GM21717 (cell line): ENCODE results near the gene PAK6.

Experiments used
- ATAC-seq: cut with Tn5 transposase; IDR thresholded peaks from one replicate; pipeline ENCODE4 v1.9.1; 2021; ENCODE audit warnings: mild to moderate bottlenecking, moderate library complexity; ENCODE audit not compliant: unreplicated experiment

PAK6 gene

GRCh38 chr15:40241269-40242212 is 2.7 kb downstream of the PAK6 start:
- ATAC-seq: no peak

- ATAC-seq: no peak
These were observed 3.3 kb downstream of the PAK6 start for GRCh38 chr15:40242213-40242599.

- ATAC-seq: no peak
These were observed 3.7 kb downstream of the PAK6 start for GRCh38 chr15:40242601-40243000.

GRCh38 chr15:40243126-40243810 is 4.4 kb downstream of the PAK6 start:
- ATAC-seq: no peak

GRCh38 chr15:40244961-40245523 is 6.2 kb downstream of the PAK6 start:
- ATAC-seq: no peak

GRCh38 chr15:40245666-40246450 is 7.0 kb downstream of the PAK6 start:
- no peak for ATAC-seq

GRCh38 chr15:40246496-40247280 is 7.8 kb downstream of the PAK6 start:
- ATAC-seq: no peak

- no peak for ATAC-seq
These were observed 8.6 kb downstream of the PAK6 start for GRCh38 chr15:40247406-40247971.

- ATAC-seq: no peak
These were observed 9.3 kb downstream of the PAK6 start for GRCh38 chr15:40248006-40248783.

- ATAC-seq: no peak
These were observed 10.8 kb downstream of the PAK6 start for GRCh38 chr15:40249477-40250303.

- no peak for ATAC-seq
These were observed 11.4 kb downstream of the PAK6 start for GRCh38 chr15:40250304-40250656.

GRCh38 chr15:40250771-40251483 is 12.1 kb downstream of the PAK6 start:
- ATAC-seq: no peak

GRCh38 chr15:40251486-40252140 is 12.8 kb downstream of the PAK6 start:
- no peak for ATAC-seq

GRCh38 chr15:40252141-40252437 is 13.2 kb downstream of the PAK6 start:
- ATAC-seq: no peak

GRCh38 chr15:40252438-40253166 is 13.7 kb downstream of the PAK6 start:
- no peak for ATAC-seq

GRCh38 chr15:40253167-40253790 is 14.4 kb downstream of the PAK6 start:
- ATAC-seq: no peak
